ENCODE data around the gene ZFP91.

Gene ZFP91

DNA sequence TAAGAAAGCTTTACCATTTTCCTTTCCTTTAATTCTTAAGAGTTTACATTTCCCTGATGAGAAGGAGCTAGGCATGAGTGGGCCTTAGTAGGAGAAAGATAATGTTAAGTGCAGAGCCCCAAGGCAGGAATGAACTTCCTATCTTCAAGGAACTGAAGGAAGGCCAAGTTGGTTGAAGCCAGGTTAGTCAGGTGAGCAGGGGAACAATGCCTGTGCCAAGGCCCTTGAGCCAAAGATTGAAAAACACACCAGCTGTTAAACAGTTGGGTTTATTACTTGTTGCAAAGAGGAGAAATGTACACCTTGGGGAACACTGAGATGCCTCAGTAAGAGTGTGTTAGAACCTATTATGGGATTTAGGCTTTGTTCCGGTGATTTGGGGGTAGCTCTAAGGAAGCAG, 53.6 kb downstream of the ZFP91 start:
- no peak for DNase-seq

DNA sequence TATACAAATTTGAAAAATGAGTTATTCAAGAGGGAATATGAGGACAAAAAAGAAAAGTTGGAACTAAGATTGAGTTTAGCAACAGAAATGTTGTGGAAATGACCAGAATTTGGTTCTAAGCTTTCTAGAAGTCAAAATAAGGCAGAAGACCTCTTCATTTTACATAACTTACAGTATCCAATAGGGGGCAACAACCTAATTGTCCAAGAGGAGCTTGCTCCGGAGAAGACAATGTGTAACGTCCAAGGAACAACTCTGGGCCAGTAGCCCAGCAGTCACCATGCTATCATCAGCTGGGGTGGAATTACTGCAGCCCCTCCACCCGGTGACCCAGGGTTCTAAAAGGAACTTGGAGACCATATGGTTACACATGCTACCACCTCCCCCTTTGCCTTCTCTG, 57.7 kb downstream of the ZFP91 start:
- no peak for DNase-seq

DNA sequence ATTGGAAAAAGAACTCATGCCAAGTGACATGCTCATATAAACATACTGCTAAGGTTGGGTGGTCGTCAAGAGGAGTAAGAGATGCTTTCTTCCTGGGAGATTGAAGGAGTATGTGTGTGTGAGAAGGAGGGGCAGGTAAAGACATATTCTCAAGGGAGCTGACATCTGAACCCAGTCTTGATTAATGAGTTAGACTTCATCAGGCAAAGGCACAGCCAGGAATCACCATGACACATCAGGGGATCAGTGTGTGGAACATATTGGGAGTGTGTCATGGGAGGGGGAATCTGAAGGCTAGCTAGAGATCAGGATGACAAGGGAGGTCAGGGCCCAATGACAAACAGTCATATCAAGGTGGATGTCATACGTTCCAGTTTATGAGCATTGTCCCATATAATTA, 58.5 kb downstream of the ZFP91 start:
- no peak for DNase-seq

DNA sequence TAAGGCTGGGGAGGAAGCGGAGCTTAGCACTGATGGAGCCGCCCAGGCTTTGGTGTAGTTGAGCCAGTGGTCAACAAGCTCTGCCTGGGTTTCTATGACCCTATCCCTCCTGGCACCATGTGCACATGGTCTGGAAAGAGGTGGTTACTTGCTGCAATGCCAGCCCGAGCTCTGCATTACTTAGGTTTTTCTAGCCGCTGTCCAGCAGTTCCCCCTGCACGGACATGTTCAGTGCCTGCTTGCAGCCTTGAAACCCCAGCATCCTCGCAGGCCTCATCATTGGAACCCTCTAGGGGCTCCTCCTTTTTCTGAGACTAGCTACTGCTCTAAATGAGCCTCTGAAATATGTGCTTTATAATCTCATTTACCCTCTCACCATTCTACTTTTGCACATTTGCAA, 60.2 kb downstream of the ZFP91 start:
- DNase-seq: no peak

DNA sequence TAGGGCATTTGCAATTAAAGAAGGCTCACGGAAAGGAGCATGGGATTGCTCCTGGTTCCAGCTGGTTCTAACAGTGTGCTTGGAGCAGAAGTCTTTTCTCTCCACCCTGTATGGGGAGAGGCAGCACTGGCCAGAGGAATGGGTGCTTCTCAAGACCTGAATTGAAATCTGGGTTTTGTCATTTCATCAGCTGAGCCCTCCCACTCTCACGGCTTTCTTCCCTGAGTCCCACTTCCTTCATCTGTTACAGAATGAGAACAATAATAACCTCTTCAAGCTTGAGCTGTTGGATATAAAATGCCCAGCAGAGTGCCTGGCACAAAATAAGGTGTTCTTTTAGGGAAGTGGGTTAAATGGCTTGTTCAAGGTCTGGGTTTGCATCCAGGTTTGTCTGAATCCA, 60.8 kb downstream of the ZFP91 start:
- DNase-seq: no peak

DNA sequence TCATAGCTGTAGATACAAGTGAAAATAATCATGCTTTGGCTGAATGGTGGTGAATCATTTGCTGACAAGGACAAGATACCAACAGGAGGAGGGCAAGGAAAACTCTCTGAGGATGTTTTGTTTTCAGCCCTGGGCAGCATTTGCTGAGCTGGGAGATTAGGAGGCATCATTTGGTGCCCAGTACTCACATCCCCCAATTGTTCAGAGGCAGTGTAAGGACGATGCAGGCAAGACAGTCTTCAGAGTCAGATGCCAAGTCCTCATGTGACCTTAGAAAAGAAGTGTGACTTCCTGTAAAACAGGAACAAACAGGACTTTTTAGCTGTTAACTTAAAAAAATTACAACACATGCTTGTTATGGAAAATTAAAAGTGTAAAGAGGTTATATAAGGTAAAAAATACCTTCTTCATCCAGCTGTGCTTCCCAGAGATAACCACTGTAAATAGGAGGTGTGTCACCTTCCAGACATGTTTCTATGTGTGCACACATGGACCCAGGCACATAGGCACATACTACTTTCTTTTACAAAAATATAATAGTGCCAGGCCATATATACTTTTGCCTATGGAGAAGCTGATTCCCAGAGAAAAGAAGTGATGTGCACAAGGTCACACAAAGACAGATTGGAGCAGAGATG, 61.6 kb downstream of the ZFP91 start:
- no peak for DNase-seq

DNA sequence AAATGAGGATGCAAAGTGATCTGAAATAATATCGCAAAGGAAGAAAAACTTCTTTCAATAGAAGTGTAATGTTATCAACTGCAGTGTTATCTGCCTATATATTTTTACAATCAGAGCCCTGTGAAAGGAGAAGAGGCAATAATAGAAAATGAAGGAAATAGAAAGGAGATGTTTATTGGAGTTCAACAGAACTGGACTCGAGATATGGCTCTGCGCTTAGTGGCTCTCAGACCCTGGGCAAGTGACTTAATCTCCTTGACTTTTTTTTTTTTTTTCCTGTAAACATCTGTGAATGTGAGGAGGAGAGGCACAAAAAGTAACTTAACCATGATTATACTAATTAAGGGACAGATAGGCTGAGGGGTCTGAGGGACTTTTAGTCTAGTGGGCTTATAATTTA, 62.5 kb downstream of the ZFP91 start:
- DNase-seq: no peak

DNA sequence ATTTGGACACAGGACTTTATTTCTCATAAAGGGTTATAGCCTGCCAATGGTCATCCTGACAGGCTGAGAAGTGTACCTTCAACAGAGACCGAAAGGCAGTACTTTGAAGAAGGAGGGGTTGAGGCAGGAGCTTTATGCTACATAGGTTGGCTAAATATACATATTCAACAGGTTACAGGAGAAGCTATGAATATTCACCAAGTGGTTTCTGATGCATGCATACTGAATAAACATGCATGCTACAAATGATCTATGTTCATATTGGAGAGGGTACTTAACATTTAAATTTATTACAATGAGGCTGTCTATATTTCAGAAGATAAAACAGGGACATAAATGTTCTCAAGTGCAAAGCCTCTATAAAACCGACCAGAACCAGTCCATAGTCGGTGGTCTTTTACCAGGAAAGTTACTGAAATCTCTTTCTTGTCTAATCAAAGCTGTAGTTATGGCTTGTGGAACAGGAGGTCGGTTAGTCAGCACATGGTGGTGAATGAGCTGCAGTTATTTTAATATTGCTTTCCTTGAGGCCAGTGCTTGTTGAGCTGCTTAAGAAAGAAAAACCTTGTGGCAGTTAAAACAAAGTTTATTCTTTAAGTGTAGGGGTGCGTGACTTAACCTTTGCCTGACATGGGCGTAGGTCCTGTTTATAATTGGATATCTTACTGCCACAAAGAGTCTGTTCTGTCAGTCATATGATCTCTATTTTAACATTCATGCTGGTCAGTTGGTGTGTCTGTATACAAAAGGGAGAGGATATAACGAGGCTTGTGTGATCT, 63.1 kb downstream of the ZFP91 start:
- no peak for DNase-seq

DNA sequence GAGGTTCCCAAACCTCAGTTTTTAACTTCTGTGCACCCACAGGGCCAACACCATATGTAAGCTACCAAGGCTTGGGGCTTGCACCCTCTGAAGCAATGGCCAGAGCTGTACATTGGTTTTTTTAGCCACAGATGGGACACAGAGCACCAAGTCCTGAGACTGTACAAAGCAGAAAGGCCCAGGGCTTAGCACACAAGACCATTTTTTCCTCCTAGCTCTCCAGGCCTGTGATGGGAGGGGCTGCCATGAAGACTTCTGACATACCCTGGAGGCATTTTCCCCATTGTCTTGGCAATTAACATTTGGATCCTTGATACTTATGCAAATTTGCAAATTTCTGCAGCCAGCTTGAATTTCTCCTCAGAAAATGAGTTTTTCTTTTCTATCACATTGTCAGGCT, 67.0 kb downstream of the ZFP91 start:
- no peak for DNase-seq

DNA sequence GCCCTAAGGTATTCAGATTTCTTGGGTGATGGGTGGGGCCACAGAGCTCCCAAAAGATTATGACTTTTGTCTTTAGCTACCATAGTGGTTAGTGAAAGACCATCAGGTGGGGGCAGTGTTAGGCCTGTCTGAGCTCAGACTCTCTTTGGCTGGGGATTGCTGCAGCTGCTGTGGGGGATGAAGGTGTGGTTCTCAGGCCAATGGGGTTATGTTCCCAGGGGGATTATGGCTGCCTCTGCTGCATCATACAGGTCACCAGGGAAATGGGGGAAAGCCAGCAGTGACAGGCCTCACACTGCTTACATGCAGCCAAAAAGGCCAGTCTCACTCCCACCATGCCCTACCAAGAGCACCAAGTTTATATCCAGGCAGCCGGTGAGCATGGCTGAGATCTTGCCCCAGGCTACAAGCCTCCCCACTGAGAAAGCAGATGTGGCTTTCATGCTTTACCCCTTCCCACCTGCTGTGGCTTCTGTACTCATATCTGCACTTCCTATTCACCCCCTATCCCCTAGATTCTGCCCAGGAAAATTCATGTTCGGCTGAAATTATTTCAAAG, 68.4 kb downstream of the ZFP91 start:
- DNase-seq: no peak

DNA sequence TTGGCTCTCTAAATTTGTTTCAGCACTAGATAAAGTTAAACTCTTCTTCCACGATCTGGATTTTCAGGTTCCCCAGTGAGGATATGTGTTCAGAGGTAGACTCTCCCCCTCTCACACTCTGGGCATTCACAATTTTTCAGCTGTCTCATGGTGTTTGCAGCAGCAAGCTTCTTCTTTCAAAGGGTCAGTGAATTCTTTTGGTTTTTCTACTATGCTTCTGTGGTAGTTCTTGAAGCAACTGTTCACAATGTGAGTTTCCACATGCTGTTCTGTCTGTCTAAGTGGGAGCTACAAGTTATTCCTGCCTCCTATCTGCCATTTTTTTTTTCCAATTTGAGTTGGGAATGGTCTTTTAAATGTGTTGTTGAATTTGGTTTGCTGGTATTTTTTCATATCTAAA, 69.0 kb downstream of the ZFP91 start:
- no peak for DNase-seq

DNA sequence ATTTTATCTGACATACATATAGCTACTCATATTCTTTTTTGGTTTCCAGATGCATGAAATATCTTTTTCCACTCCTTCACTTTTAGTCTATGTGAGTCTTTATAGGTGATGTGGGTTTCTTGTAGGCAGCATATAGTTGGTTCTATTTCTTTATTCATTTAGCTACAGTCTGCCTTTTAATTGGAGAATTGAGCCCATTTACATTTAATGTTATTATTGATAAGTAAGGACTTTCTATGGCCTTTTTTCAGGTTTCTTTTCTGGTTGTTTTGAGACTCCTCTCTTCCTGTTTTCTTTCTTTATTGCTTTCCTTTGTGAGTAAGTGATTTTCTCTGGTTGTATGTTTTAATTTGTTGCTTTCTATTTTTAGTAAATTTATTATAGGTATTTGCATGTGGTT, 70.8 kb downstream of the ZFP91 start:
- DNase-seq: no peak

DNA sequence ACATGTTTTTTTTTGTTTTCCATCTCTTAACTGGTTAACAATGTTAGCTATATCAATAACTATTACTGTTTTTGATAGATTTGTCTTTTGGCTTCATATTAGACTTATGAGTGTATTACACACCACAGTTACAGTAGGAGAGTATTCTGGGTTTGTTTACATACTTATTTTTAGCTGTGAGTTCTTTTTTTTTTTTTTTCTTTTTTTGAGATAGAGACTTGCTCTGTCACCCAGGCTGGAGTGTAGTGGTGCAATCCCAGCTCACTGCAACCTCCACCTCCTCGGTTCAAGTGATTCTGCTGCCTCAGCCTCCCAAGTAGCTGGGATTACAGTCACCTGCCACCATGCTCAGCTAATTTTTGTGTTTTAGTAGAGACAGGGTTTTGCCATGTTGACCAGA, 71.6 kb downstream of the ZFP91 start:
- no peak for DNase-seq

DNA sequence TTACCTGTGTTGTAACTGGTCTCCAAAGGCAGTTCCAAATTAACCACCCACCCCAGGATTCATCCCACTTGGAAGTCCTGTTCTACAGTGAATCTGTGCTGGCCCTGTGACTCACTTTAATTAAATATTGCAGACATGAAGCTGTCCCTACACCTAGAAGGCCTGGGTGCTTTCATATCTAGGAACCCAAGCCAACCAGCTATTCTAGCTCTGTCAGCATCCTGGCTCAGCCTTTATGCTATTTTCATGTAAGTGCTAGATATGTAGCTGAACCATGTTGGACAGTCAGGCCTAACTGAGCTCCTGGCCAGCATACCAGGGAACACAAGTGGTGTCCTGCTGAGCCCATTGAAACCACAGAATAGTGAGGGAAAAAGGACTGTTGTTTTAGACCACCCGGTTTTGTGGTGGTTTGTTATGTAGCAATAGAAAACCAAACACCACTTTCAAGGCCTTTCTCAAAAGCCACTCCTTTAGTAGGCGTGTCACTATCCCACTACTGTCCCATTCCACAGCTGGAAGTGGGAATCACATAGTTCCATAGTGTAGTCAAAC, 73.9 kb downstream of the ZFP91 start:
- no peak for DNase-seq

DNA sequence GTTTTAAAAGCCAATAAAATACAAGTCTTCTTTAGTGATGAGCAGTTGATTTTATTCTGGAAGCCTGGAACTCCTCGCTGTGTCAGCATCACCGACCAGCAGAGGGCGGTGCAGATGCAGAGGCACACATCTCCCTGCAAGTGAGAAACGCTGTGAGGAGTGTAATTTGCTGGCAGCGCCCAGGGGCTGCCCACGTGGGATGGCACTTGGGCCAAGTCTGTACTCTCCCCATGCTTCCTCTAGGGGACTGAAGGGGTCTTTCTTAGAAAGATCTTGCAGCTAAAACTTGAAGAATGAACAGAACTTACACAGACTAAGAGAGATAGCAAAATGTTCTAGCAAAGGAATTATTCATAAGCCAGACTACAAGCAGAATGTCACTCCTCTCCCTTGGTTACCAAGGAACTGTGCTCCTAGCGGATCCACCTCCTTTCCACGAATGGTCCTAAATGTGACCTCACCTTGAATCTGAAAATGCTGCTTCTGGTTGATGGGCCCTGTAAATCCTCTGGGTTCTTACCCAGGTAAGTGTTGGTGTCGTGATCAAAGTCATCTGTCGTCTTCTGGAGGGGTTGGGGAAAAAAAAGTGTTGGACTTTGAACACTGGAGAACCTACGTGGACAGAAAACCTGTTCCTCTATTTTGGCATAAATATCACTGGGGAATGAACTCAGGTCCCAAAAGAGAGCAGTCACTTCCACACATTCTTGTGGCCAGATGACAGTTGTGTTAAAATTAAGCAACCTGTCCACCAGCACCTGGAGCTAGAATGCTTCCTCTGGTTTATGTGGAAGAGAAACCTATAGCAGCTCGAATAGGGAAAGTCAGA, 75.4 kb downstream of the ZFP91 start:
- no peak for DNase-seq

DNA sequence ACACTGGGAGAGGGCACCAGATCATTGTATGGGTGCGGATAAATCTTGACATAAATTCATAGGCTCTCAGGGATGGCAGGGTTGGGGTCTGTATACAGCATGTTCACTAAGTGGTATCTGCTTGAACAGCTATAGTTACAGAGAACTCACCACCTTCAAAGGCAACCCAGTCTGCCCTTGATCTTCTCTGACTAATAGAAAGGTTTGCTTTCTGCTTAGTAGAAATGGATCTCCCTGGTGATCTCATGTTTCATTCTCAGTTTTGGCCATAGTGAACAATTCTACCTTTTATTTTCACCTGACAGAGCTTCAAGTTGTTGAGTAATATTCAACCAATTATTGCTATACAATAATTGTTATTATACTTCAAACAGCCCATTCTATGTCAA, 76.0 kb downstream of the ZFP91 start:
- no peak for DNase-seq

DNA sequence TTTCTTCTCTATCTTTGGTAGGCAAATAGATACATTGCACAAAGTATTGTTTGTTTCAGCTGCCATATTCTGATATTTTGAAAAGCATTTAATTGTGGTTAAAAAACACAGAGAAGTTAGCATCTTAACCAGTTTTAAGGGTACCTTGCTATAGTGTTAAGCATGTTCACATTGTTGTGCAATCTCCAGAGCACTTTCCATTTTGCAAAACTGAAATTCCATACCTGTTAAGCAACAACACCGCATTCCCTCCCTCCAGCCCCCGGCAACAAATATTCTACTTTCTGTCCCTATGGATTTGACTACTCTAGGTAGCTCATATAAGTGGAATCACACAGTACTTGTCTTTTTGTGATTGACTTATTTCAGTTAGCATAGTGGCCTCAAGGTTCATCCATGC, 77.5 kb downstream of the ZFP91 start:
- DNase-seq: no peak

DNA sequence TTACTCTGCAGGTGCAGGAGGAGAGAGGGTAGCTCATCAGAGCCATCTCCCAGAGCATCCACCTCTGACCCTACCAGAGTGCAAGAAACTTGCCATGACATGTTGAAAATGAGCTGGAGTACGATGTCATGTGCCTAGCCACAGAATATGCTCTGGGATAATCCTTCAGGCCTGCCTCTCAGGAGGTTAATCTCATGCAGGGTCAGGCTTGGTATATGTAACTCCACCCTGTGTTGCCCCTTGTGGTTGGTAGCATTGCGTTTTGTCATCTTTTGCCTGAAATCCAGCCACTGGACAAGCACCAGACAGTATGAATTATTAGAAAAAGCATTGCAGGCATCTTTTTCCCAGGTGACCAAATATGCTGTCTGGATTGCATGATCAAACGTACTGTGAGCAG, 79.8 kb downstream of the ZFP91 start:
- no peak for DNase-seq

DNA sequence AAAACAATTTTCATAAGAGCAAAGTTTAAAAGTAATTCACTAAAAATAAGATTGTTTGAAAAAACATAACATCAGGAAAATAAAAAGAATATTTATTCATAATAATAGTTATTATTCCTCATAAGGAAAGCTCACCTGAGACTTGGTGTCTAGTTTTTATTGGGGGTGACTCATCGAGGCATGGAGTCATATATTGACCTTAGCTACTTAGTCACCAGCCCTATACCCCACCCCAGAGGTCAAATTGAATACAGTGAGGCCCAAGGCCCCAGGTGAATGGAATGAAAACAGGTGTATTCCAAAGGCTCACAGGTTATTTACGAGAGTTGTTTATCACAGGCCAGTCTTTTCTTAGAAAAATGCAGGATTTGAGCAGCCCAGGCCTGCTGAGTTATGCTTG, 80.5 kb downstream of the ZFP91 start:
- no peak for DNase-seq

DNA sequence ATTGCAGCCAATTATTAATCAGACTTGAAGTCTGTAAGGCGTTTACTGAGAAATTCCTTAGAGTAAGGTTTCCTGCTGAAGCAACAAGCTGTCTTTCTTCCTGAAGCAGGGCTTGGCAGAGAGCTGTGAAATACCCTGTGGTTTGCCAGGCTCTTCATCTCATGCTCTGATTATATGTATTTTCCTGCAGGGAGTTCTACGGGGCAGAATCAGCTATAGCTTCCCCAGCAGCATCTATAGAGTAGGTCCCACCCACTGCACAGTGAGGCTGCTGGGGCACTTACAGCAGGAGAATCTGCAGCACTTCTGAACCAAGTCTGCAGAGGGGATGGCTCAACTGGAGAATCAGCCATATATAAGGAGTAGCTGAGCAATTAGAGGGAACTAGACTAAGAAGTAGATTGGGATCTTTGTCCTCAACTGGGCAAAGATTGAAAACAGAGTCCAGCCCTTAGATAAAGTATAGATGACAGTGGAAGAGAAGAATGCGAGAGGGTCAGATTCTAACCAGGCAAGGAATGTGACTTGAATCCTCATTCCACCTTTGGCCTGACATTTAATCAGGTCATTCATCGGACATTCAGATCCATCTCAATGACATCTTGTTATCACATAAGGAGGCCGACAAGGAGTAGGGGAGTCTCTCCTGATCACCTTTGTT, 81.2 kb downstream of the ZFP91 start:
- no peak for DNase-seq
